ENCODE measurements around the gene LPAR2.

DNA sequence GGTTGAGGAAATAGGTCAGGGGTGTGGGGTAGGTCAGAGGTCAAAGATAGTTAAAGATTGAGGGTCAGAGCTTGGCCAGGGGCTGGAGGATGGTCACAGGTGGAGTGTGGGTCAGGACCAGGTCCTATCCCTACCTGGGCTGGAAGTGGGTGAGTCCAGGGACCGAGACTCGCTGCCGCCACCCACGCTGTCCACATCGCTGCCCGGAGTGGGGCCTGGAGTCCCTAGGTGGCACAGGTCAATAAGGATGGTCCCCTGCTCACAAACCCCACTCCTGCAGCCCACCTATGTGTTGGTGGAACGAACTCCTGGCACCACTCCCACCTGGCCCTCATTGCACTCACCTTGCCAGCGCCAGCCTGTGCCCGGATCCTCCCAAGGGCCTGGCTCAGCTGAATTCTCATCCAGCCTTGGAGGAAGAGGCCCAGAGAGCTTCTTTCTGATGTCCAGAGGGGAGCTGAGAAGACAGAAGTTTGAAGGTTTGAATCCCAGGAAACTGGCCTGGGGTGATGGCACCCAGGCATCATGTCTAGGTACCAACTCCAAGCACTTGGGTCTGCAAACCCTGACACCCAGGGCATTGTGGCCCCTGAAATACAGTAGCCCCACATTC lies 8.7 kb upstream of the LPAR2 start:
- no peak for TF ChIP-seq EZH2 (IDR thresholded peaks at IDR 0.05; ENCODE audit: borderline replicate concordance, low read length)
- TF ChIP-seq, protein P1, sequence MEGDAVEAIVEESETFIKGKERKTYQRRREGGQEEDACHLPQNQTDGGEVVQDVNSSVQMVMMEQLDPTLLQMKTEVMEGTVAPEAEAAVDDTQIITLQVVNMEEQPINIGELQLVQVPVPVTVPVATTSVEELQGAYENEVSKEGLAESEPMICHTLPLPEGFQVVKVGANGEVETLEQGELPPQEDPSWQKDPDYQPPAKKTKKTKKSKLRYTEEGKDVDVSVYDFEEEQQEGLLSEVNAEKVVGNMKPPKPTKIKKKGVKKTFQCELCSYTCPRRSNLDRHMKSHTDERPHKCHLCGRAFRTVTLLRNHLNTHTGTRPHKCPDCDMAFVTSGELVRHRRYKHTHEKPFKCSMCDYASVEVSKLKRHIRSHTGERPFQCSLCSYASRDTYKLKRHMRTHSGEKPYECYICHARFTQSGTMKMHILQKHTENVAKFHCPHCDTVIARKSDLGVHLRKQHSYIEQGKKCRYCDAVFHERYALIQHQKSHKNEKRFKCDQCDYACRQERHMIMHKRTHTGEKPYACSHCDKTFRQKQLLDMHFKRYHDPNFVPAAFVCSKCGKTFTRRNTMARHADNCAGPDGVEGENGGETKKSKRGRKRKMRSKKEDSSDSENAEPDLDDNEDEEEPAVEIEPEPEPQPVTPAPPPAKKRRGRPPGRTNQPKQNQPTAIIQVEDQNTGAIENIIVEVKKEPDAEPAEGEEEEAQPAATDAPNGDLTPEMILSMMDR (conservative IDR thresholded peaks at IDR 0.05 in 1 of 2, IDR thresholded peaks at IDR 0.05 in 1 of 2; ENCODE audit: extremely low read depth in 1 of 2, insufficient read depth in 1 of 2, low read depth in 1 of 2, low read length in 2 of 2) = no peak

All from mammary epithelial cell (primary cell).